ENCODE measurements around the gene PRKAG2. TPM values are rescaled to one million over a fixed set of nuclear protein-coding genes. Genes with fewer than 3 reads are reported as not detected.

Gene PRKAG2
- total and polyA plus RNA-seq, 5 donors, result 162 to 298 (median 181) TPM

- H3K4me1 ChIP-seq (ENCODE audit: control insufficient read depth, insufficient read depth, low read length), result peaks cover 6% of the 10 kb centered on the region
- H3K9me3 ChIP-seq (ENCODE audit: control insufficient read depth, low read length), result no peaks in the 10 kb centered on the region
- H3K27me3 ChIP-seq (ENCODE audit: control insufficient read depth, insufficient read depth), result no peaks in the 10 kb centered on the region
- no peak for ATAC-seq
- no peak overlapping the region for H3K27ac ChIP-seq (ENCODE audit: low read length)
- intact Hi-C loops (cut with DNase I), result no loop called here
- no peak for DNase-seq
- H3K4me3 ChIP-seq (ENCODE audit: low read length), result no peak overlapping the region
- 92% methylated on average over 11 of the region's 11 CpGs for WGBS
These were observed 13.4 kb downstream of the PRKAG2 start for GRCh38 chr7:151863386-151864079.

GRCh38 chr7:151862606-151863381 is 14.1 kb downstream of the PRKAG2 start:
- DNase-seq (no peak), ATAC-seq (no peak)
- Histone ChIP-seq H3K27me3 (ENCODE audit: control insufficient read depth, insufficient read depth) (no peaks in the 10 kb centered on the region), H3K4me1 (ENCODE audit: control insufficient read depth, insufficient read depth, low read length) (peaks cover 3% of the 10 kb centered on the region), H3K4me3 (ENCODE audit: low read length) (no peak overlapping the region), H3K9me3 (ENCODE audit: control insufficient read depth, low read length) (no peaks in the 10 kb centered on the region), H3K27ac (ENCODE audit: low read length) (no peak overlapping the region)
- intact Hi-C loops (cut with DNase I), result no loop called here
- WGBS, result 94% methylated on average over 21 of the region's 21 CpGs

GRCh38 chr7:151861881-151862280 is 15.0 kb downstream of the PRKAG2 start:
- WGBS, result 90% methylated on average over 9 of the region's 9 CpGs
- Histone ChIP-seq H3K27me3 (ENCODE audit: control insufficient read depth, insufficient read depth) (no peaks in the 10 kb centered on the region), H3K4me3 (ENCODE audit: low read length) (no peak overlapping the region), H3K27ac (ENCODE audit: low read length) (no peak overlapping the region), H3K4me1 (ENCODE audit: control insufficient read depth, insufficient read depth, low read length) (peaks cover 3% of the 10 kb centered on the region), H3K9me3 (ENCODE audit: control insufficient read depth, low read length) (no peaks in the 10 kb centered on the region)
- DNase-seq (peak in 1 of 3 donors; percentile 19), ATAC-seq (no peak)
- intact Hi-C loops (cut with DNase I), result no loop called here

- H3K27ac ChIP-seq (ENCODE audit: low read length), result no peak overlapping the region
- no peaks in the 10 kb centered on the region for H3K9me3 ChIP-seq (ENCODE audit: control insufficient read depth, low read length)
- intact Hi-C loops (cut with DNase I), result no loop called here
- DNase-seq (peak in 1 of 3 donors; percentile 28), ATAC-seq (no peak)
- no peaks in the 10 kb centered on the region for H3K27me3 ChIP-seq (ENCODE audit: control insufficient read depth, insufficient read depth)
- peaks cover 3% of the 10 kb centered on the region for H3K4me1 ChIP-seq (ENCODE audit: control insufficient read depth, insufficient read depth, low read length)
- 83% methylated on average over 5 of the region's 5 CpGs for WGBS
- no peak overlapping the region for H3K4me3 ChIP-seq (ENCODE audit: low read length)
These were observed 16.1 kb downstream of the PRKAG2 start for GRCh38 chr7:151860771-151861170.

GRCh38 chr7:151859948-151860685 is 16.8 kb downstream of the PRKAG2 start:
- Histone ChIP-seq H3K27ac (ENCODE audit: low read length) (no peak overlapping the region), H3K4me1 (ENCODE audit: control insufficient read depth, insufficient read depth, low read length) (peaks cover 3% of the 10 kb centered on the region), H3K9me3 (ENCODE audit: control insufficient read depth, low read length) (no peaks in the 10 kb centered on the region), H3K27me3 (ENCODE audit: control insufficient read depth, insufficient read depth) (no peaks in the 10 kb centered on the region), H3K4me3 (ENCODE audit: low read length) (no peak overlapping the region)
- ATAC-seq (peak in 1 of 2 donors; percentile 5), DNase-seq (peak in 1 of 3 donors; percentile 34)
- 88% methylated on average over 15 of the region's 15 CpGs for WGBS
- intact Hi-C loops (cut with DNase I), result no loop called here

- intact Hi-C loops (cut with DNase I), result no loop called here
- H3K27me3 ChIP-seq (ENCODE audit: control insufficient read depth, insufficient read depth), result no peaks in the 10 kb centered on the region
- H3K27ac ChIP-seq (ENCODE audit: low read length), result no peak overlapping the region
- no peaks in the 10 kb centered on the region for H3K9me3 ChIP-seq (ENCODE audit: control insufficient read depth, low read length)
- H3K4me1 ChIP-seq (ENCODE audit: control insufficient read depth, insufficient read depth, low read length), result peaks cover 3% of the 10 kb centered on the region
- peak; percentile 61 to 66 for ATAC-seq
- 85% methylated on average over 28 of the region's 28 CpGs for WGBS
- no peak overlapping the region for H3K4me3 ChIP-seq (ENCODE audit: low read length)
- DNase-seq, result peak in 1 of 3 donors; percentile 65
These were observed 17.6 kb downstream of the PRKAG2 start for GRCh38 chr7:151859111-151859947.

GRCh38 chr7:151858456-151858855 is 18.5 kb downstream of the PRKAG2 start:
- intact Hi-C loops (cut with DNase I), result no loop called here
- no peak overlapping the region for H3K27ac ChIP-seq (ENCODE audit: low read length)
- H3K27me3 ChIP-seq (ENCODE audit: control insufficient read depth, insufficient read depth), result no peaks in the 10 kb centered on the region
- H3K9me3 ChIP-seq (ENCODE audit: control insufficient read depth, low read length), result no peaks in the 10 kb centered on the region
- peaks cover 3% of the 10 kb centered on the region for H3K4me1 ChIP-seq (ENCODE audit: control insufficient read depth, insufficient read depth, low read length)
- H3K4me3 ChIP-seq (ENCODE audit: low read length), result no peak overlapping the region
- WGBS, result 66% methylated on average over 5 of the region's 5 CpGs
- peak in 1 of 3 donors; percentile 21 for DNase-seq
- no peak for ATAC-seq

- no peak overlapping the region for H3K27ac ChIP-seq (ENCODE audit: low read length)
- no peak overlapping the region for H3K4me3 ChIP-seq (ENCODE audit: low read length)
- no peaks in the 10 kb centered on the region for H3K9me3 ChIP-seq (ENCODE audit: control insufficient read depth, low read length)
- no peaks in the 10 kb centered on the region for H3K27me3 ChIP-seq (ENCODE audit: control insufficient read depth, insufficient read depth)
- intact Hi-C loops (cut with DNase I), result no loop called here
- DNase-seq, result peak in 1 of 3 donors; percentile 24
- WGBS, result 69% methylated on average over 7 of the region's 7 CpGs
- H3K4me1 ChIP-seq (ENCODE audit: control insufficient read depth, insufficient read depth, low read length), result peaks cover 3% of the 10 kb centered on the region
- ATAC-seq, result no peak
These were observed 19.0 kb downstream of the PRKAG2 start for GRCh38 chr7:151857866-151858450.

- DNase-seq (peak in 1 of 3 donors; percentile 21), ATAC-seq (no peak)
- no peaks in the 10 kb centered on the region for H3K9me3 ChIP-seq (ENCODE audit: control insufficient read depth, low read length)
- 88% methylated on average over 12 of the region's 12 CpGs for WGBS
- H3K27me3 ChIP-seq (ENCODE audit: control insufficient read depth, insufficient read depth), result no peaks in the 10 kb centered on the region
- no peak overlapping the region for H3K27ac ChIP-seq (ENCODE audit: low read length)
- peaks cover 3% of the 10 kb centered on the region for H3K4me1 ChIP-seq (ENCODE audit: control insufficient read depth, insufficient read depth, low read length)
- intact Hi-C loops (cut with DNase I), result no loop called here
- H3K4me3 ChIP-seq (ENCODE audit: low read length), result no peak overlapping the region
These were observed 19.5 kb downstream of the PRKAG2 start for GRCh38 chr7:151857412-151857811.

- DNase-seq (peak in 1 of 3 donors; percentile 26), ATAC-seq (no peak)
- H3K9me3 ChIP-seq (ENCODE audit: control insufficient read depth, low read length), result no peaks in the 10 kb centered on the region
These were observed 20.4 kb downstream of the PRKAG2 start for GRCh38 chr7:151856516-151856915.

More at GRCh38 chr7:151856516-151856915, 20.4 kb downstream of the PRKAG2 start:
- intact Hi-C loops (cut with DNase I), result no loop called here
- Histone ChIP-seq H3K4me3 (ENCODE audit: low read length) (no peak overlapping the region), H3K4me1 (ENCODE audit: control insufficient read depth, insufficient read depth, low read length) (peaks cover 3% of the 10 kb centered on the region), H3K27ac (ENCODE audit: low read length) (no peak overlapping the region), H3K27me3 (ENCODE audit: control insufficient read depth, insufficient read depth) (no peaks in the 10 kb centered on the region)
- WGBS, result 85% methylated on average over 16 of the region's 16 CpGs

Data from right cardiac atrium (tissue), 5 donors.